NCI-H446 (cell line): ENCODE measurements around the gene SYMPK.

Experiments used
- DNase-seq, 2 experiments: peaks; one replicate each; lab custom pipeline; 2025; lab: John Stamatoyannopoulos, UW

Gene SYMPK

DNA sequence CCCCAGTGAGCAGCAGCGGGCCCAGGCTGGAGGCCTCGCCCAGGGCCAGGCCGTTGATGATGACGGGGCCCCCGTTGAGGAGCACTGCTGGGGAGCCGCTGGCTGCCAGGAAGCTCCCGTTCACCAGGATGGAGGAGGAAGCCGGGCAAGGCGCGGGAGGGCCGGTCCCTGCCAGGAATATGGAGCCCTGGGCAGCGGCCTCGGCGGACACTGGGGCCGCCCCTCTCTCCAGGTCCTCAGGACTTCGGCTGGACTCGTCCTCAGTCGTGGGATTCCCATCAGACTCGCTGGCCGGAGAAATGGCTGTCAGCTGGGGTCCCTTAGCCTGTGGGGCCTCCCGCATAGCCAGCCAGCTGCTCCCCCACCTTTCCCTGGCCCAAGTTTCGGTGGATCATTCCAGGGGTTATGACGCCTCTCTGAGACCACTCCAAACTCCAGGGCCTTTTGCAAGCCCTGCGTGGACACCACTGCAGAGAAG is 96.0 kb downstream of the SYMPK start:
- no peak for DNase-seq

DNA sequence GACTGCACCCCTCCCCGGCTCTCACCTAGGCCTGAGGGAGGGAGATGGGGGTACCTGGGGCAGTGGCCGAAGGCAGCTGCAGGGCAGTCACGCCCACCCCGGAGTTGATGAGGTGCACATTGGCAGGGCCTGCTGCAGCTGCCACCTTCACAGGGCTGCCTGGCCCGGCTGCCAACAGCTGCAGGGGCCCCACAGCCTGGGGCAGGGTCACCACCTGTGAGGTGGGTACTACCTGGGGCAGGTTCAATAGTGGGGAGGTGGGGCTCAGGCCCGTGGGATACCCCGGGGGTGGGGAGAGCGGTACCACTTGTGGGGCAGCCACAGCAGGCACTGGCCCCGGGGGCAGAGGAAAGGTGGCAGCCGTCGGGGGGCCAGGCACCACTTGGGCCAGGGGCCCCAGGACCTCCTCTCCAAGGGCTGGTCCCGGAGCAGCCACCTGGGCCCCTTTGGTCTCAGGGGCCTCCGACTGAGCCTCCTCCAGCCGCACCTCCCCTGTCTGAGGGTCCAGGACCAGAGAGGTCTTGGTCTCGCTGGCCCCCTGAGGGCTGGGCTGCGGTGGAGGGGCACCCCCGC is 96.6 kb downstream of the SYMPK start:
- no peak for DNase-seq

DNA sequence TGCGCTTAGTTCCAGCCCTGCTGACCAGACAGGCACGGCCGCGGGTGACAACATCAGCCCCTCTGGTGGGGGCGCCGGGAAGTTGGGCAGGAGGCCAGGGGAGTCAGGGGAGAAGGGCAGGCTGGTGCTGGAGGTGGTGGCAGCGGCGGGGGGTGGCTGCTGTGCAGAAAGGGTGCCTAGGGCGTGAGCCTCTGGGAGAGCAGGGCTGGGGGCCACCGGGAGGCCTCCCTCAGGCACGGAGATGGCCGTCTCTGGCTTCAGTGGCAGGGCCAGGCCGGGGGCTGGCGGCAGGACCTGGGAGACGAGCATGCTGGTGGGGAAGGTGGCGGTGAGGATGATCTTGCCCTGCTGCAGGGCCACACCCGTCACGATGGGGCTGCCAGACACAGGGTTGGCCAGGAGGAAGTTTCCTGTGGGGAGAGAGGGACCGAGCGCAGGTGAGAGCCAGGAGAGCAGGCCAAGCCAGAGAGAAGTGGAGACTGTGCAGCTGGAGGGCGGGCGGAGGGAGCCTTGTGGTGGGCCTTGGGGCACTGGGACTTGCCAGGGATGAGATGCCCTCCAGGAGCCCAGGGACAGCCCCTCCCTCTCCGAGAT is 97.1 kb downstream of the SYMPK start:
- no peak for DNase-seq
